ENCODE measurements around the gene PKD1.

DNA sequence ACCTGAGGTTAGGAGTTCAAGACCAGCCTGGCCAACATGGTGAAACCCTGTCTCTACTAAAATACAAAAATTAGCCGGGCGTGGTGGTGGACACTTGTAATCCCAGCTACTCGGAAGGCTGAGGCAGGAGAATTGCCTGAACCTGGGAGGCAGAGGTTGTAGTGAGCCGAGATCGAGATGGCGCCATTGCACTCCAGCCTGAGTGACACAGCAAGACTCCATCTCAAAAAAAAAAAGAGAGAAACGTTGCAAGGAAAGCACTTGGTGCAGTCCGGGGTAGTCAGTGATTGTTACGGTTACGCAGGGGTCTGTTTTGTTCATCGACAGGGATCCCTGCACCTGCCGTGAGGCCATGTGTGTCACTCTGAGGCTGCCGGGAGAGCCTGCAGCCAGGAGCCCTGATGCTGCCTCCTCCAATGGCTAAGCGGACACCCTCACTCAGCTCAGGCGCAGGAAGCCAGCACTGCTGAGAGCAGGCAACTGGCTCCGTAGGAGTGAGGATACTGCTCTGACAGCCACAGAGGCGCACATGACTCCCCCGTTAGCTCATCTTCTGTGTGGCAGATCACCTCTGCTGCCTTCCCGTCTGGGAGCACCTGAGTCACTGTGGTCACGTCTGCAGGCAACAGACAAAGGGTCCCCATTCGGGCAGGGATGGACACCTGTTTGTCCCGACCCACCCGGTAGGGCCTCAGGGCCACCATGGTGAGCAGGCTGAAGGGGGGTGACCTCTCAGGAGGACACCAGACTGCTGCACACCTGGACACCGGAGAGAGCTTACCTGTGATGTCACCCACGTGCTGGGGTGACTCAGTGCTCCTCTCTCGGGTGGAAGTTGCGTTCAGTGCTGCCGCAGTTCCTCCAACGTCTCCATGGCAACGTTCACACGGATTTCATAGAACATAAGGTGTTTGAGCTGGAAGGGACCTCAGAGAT is 7.5 kb upstream of the PKD1 start:
- TF ChIP-seq TCF7 (CRISPR knock-in tag; IDR thresholded peaks at IDR 0.05; ENCODE audit: low read depth) (no peak), FOXP1 (CRISPR knock-in tag; IDR thresholded peaks at IDR 0.05; ENCODE audit: borderline replicate concordance) (no peak), NFE2L1 (CRISPR knock-in tag; IDR thresholded peaks at IDR 0.05) (no peak), CTCF (IDR thresholded peaks at IDR 0.05) (no peak), MAX (CRISPR knock-in tag; IDR thresholded peaks at IDR 0.05) (no peak), SMAD4 (CRISPR knock-in tag; IDR thresholded peaks at IDR 0.05) (no peak), USF2 (CRISPR knock-in tag; IDR thresholded peaks at IDR 0.05) (no peak), E2F5 (CRISPR knock-in tag; IDR thresholded peaks at IDR 0.05) (no peak)
- TF ChIP-seq, protein P1, sequence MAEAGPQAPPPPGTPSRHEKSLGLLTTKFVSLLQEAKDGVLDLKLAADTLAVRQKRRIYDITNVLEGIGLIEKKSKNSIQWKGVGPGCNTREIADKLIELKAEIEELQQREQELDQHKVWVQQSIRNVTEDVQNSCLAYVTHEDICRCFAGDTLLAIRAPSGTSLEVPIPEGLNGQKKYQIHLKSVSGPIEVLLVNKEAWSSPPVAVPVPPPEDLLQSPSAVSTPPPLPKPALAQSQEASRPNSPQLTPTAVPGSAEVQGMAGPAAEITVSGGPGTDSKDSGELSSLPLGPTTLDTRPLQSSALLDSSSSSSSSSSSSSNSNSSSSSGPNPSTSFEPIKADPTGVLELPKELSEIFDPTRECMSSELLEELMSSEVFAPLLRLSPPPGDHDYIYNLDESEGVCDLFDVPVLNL (CRISPR knock-in tag; IDR thresholded peaks at IDR 0.05; ENCODE audit: borderline replicate concordance, low read depth): no peak
